GM23338 (cell line): ENCODE data around the gene EIF4G3.

Experiments used
- EZH2 ChIP-seq: fragments of 200-600 bp; sonication (generic); IDR thresholded peaks from one replicate; pipeline ENCODE4 v1.8.0; 2017; ENCODE audit warnings: antibody characterized with exemption, mild to moderate bottlenecking, low read depth; ENCODE audit not compliant: unreplicated experiment
- TF ChIP-seq, protein P1 (sequence below), 2 experiments: fragments of 200-600 bp in 1 of 2; sonication (generic) in 1 of 2; conservative IDR thresholded peaks; 2 replicates each; pipeline versions ENCODE4 v1.5.1 to v1.6.1; 2016 to 2017; ENCODE audit warnings: antibody characterized with exemption in 2 of 2, low read depth in 2 of 2, mild to moderate bottlenecking in 2 of 2, moderate library complexity in 1 of 2
- TF ChIP-seq, protein P2 (sequence below): IDR thresholded peaks from one replicate; pipeline ENCODE4 v1.6.1; 2018; ENCODE audit warnings: antibody characterized with exemption; ENCODE audit not compliant: unreplicated experiment
- TF ChIP-seq, protein P3 (sequence below): IDR thresholded peaks from 2 replicates; pipeline ENCODE4 v1.6.1; 2016; ENCODE audit warnings: antibody characterized with exemption

DNA sequence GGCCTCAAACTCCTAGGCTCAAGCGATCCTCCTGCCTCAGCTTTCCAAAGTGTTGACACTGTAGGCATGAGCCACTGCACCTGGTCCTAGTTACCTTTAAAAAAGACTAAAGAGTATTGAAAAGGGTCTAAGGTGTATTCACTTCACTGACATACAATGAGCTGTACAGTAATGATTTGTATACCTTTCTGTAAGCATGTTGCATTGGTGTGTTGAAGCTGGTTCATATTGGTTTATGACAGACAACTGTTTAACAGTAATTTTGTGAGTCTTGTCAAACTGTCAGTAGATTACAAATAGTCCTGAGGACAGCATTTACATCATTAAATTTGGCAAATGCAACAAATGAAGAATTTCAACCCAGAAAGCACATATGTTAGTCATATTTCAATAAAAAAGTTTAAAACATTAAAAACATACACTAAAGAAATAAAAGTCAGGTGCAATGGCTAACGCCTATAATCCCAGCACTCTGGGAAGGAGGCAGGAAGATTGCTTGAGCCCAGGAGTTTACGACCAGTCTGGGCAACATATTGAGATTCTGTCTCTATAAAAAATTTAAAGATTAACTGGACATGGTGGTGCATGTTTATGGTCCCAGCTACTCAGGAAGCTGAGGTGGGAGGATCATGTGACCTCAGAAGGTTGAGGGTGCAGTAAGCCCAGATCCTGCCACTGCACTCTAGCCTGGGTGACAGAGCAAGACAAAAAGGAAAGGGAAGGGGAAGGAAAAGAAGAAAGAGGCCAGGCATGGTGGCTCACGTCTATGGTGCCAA, 301.3 kb downstream of the EIF4G3 start:
- TF ChIP-seq, protein P1, sequence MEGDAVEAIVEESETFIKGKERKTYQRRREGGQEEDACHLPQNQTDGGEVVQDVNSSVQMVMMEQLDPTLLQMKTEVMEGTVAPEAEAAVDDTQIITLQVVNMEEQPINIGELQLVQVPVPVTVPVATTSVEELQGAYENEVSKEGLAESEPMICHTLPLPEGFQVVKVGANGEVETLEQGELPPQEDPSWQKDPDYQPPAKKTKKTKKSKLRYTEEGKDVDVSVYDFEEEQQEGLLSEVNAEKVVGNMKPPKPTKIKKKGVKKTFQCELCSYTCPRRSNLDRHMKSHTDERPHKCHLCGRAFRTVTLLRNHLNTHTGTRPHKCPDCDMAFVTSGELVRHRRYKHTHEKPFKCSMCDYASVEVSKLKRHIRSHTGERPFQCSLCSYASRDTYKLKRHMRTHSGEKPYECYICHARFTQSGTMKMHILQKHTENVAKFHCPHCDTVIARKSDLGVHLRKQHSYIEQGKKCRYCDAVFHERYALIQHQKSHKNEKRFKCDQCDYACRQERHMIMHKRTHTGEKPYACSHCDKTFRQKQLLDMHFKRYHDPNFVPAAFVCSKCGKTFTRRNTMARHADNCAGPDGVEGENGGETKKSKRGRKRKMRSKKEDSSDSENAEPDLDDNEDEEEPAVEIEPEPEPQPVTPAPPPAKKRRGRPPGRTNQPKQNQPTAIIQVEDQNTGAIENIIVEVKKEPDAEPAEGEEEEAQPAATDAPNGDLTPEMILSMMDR (conservative IDR thresholded peaks at IDR 0.05; ENCODE audit: low read depth in 2 of 2), result no peak
- no peak for TF ChIP-seq EZH2
- TF ChIP-seq, protein P2, sequence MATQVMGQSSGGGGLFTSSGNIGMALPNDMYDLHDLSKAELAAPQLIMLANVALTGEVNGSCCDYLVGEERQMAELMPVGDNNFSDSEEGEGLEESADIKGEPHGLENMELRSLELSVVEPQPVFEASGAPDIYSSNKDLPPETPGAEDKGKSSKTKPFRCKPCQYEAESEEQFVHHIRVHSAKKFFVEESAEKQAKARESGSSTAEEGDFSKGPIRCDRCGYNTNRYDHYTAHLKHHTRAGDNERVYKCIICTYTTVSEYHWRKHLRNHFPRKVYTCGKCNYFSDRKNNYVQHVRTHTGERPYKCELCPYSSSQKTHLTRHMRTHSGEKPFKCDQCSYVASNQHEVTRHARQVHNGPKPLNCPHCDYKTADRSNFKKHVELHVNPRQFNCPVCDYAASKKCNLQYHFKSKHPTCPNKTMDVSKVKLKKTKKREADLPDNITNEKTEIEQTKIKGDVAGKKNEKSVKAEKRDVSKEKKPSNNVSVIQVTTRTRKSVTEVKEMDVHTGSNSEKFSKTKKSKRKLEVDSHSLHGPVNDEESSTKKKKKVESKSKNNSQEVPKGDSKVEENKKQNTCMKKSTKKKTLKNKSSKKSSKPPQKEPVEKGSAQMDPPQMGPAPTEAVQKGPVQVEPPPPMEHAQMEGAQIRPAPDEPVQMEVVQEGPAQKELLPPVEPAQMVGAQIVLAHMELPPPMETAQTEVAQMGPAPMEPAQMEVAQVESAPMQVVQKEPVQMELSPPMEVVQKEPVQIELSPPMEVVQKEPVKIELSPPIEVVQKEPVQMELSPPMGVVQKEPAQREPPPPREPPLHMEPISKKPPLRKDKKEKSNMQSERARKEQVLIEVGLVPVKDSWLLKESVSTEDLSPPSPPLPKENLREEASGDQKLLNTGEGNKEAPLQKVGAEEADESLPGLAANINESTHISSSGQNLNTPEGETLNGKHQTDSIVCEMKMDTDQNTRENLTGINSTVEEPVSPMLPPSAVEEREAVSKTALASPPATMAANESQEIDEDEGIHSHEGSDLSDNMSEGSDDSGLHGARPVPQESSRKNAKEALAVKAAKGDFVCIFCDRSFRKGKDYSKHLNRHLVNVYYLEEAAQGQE, result no peak
- TF ChIP-seq, protein P3, sequence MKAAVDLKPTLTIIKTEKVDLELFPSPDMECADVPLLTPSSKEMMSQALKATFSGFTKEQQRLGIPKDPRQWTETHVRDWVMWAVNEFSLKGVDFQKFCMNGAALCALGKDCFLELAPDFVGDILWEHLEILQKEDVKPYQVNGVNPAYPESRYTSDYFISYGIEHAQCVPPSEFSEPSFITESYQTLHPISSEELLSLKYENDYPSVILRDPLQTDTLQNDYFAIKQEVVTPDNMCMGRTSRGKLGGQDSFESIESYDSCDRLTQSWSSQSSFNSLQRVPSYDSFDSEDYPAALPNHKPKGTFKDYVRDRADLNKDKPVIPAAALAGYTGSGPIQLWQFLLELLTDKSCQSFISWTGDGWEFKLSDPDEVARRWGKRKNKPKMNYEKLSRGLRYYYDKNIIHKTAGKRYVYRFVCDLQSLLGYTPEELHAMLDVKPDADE, result no peak
